Ramos (cell line): Measurements from ENCODE around the gene TMEM87B.
"Not testable (repeated sequence)": the region's sequence is repeated elsewhere in the genome, so short reads cannot be mapped to it uniquely, and the experiment has no call there.

Experiments used
- in situ Hi-C: fragments of 300-500 bp; cut with MboI; formaldehyde crosslinking; loops from one replicate; pipeline ENCODE4 v1.14.3; 2022; ENCODE audit warnings: low sequenced_read_pairs; ENCODE audit not compliant: unreplicated experiment

TMEM87B gene

DNA sequence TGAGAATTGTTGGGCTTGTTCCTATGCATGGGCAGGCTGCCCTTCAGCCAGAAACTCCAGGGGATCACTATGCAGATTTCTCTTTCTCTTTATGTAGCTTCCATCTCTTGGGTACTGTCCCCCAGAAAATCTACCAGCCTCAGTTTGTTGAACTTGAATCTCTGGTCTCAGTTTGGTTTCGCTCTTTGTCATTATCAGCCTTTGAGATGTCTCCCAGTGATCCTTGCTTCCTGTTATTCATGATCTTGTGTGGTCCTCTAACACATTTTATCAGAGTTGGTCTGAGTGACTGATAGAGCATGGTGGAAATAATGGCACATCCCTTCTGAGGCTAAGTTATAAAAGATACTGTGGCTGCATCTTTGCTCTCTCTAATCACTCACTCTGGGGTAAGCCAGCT, 7.8 kb downstream of the TMEM87B start:
- in situ Hi-C loops: no loop called here

DNA sequence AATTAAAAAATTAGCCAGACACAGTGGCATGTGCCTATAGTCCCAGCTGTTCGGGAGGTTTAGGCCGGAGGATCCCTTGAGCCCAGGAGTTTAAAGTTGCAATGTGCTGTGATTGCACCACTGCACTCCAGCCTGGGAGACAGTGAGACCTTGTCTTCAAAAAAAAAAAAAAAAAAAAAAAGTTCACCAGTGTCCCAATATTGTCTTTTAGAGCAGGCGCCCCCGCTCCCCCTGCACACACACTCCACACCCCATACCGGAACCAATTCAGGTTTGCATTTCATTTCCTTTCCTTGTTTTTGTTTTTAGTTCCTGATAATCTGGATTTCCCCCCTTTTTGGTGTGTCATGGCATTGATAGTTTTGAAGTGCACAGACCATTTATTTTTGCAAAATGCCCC, 10.4 kb downstream of the TMEM87B start:
- in situ Hi-C loops: no loop called here

DNA sequence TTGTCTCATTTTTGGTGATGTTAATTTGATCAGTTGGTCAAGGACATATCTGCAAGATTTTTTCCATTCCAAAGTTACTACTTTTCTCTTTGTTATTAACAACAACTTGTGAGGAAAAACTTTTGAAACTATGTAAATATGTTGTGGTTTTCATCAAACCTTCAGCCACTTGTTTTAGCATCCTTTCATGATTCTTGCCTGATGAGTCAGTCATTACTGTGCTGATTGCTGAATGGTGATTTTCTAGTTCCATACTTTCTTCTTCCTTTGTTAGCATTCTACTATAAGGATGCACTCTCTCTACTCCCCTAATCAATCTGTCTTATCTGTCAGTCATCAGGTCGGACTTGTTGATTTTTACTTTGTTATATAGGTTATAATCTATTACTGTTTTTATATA, 10.9 kb downstream of the TMEM87B start:
- in situ Hi-C loops: no loop called here

DNA sequence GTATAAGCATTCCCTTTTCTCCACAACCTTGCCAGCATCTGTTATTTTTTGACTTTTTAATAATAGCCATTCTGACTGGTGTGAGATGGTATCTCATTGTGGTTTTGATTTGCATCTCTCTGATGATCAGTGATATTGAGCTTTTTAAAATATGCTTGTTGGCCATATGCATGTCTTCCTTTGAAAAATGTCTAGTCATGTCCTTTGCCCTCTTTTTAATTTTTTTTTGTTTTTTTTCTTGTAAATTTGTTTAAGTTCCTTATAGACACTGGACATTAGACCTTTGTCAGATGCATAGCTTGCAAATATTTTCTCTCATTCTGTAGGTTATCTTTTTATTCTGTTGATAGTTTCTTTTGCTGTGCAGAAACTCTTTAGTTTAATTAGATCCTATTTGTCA, 14.7 kb downstream of the TMEM87B start:
- in situ Hi-C loops: not testable (repeated sequence)

DNA sequence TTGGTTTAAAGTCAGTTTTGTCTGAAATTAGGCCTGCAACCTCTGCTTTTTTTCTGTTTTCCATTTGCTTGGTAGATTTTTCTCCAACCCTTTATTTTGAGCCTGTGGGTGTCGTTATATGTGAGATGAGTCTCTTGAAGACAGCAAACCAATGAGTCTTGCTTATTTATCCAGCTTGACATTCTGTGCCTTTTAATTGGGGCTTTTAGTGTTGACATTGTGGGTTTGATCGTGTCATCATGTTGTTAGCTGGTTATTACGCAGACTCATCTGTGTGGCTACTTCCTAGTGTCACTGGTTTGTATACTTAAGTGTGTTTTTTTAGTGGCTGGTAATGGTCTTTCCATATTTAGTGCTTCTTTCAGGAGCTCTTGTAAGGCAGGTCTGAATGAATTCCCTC, 18.8 kb downstream of the TMEM87B start:
- in situ Hi-C loops: no loop called here

DNA sequence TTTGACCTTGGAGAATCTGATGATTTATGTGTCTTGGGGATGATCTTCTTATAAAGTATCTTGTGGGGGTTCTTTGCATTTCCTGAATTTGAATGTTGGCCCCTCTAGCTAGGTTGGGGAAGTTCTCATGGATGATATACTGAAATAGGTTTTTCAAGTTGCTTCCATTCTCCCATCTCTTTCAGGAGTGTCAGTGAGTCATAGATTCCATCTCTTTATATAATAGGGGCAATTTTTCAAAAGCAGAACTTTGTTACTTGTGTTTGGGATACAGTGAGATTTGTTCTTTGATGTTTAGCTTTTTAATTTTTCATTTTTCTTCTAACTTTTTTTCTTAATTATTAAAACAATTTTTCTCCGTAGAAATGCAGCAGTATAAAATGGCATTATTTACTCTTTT, 19.4 kb downstream of the TMEM87B start:
- in situ Hi-C loops: no loop called here

DNA sequence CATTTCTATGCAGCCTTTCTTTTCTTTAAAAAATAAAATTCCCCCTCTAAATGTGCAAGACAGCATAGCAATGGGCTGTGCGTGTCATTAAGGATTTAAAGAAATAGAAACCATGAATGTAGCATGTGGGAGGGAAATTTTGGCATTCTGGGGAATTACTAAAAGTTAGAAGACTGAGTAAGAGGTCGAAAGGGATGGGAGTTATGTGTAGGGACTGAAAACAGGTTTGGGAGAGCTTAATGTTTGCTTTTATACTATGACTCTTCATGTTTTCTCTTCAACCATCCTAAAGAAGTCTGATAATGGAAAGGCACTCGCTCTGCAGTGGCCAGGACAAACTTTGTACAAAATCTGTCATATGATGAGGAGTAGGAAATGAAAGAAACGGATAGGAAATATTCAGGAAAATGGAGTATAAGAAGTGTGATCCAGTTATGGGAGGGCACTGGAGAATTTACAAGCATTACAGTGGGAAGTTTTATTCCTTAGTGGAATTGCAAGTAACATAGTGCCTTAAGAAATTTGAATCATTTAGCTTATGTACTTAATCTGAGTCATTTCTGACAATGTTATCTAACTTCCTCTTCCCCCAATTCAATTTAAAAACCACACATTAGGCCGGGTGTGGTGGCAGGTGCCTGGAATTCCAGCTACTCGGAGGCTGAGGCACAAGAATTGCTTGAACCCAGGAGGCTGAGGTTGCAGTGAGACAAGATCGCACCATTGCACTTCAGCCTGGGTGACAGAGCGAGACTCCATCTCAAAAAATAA, 20.6 kb downstream of the TMEM87B start:
- in situ Hi-C loops: no loop called here

DNA sequence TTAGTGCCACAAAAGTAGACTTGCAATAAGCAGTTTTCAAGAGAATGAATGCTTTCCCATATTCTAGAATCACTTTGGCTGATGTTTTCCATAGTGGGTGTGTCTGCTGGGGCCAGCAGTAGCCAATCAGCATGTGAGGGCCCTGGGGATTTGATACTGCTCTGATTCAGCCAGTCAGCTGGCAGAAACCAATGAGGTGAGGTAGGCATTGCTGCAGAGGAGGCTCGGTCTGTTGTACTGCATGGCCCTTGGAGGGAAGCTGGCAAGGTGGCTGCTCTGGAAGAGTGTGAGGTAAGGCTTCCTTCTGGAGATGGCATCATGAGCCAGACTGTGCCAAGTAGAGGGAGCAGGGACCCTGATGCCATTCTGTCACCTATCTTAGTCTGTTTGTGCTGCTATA, 22.7 kb downstream of the TMEM87B start:
- in situ Hi-C loops: no loop called here

DNA sequence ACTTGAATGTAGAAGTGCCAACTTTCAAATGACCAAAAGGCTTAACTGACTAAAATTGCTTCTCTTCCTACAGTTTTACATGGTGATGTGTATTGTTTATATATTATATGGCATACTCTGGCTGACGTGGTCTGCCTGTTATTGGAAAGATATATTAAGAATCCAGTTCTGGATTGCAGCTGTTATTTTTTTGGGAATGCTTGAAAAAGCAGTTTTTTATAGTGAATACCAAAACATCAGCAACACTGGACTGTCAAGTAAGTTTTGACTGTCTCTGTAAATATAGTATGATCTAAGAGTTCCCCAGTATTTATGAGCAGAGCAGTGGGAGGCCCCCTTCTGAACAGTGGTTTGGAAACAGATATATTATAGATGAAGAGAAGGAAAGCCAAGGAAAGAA, 26.2 kb downstream of the TMEM87B start:
- in situ Hi-C loops: no loop called here

DNA sequence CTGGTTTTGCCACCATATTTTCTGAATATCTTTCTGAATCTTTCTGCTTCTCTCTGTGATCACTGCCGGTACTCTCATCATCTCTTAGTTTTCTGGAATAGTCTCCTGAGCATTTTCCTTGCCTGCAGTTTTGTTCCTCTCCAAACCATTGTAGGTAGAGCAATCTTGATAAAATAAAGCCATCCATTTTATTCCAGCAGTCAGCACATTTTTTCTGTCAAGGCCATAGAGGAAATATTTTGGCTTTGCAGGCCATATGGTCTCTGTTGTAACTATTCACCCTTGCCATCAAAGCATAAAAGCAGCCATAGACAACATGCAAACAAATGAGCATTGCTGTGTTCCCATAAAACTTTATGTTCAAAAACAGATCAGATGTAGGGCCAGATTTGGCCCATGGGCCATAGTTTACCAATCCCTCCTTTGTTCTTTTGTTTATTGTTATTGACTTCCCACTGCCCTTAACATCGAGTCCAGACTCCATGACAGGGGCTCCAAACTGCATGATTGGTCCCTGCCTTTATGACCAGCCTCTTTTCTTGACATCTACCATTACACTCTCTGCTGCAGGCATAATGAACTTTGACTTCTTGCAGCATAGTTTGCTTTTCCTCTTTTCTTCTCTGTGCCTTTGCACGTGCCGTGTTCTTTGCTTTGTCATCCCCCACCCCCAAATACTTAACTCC, 29.8 kb downstream of the TMEM87B start:
- in situ Hi-C loops: no loop called here

DNA sequence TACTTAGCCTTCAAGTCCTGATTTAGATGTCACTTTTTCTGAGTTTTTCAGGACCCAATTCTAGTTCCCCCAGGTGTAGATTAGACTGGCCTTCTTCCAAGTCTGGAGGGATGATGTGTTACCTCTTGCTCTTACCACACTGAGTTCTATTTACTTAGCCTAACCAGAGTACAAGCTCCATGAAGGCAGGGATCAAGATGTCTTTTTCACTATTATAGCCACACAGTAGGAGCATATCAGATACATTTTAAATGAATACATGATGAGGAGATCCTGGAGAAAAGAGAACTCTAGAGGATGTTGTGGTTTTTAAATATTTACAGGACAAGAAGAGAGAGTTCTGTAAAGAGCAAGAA, 30.3 kb downstream of the TMEM87B start:
- in situ Hi-C loops: no loop called here

DNA sequence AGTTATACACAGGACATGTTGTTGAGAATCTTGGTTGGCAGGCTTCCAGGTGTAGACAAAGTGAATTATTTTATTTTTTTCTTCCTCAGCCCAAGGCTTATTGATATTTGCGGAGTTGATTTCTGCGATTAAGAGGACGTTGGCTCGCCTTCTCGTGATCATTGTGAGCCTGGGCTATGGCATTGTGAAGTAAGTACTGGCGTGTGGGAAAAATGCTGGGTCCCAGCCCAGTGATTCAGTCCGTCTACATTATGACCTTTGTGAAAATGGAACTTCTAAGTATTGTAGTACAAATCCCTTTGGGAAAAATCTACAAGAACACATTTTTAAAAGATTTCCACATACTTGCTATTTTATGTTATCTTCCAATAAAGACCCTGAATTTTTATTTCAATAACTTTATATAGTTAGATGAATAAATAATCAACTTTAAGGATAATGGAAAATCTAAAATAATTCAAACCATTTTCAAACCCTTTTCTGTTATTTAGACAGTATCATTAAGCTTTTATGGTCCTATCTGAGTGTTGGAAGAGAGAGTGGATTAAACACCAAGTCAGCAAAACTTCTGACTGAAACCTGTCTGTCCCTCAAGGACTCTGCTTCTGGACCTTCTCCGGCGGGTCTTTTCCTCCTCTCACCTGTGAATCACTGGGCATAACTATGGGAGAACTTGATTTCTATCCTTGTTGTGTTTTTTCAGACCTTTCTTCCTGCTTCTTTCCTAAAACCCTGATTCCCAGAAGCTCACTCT, 31.0 kb downstream of the TMEM87B start:
- in situ Hi-C loops: no loop called here

DNA sequence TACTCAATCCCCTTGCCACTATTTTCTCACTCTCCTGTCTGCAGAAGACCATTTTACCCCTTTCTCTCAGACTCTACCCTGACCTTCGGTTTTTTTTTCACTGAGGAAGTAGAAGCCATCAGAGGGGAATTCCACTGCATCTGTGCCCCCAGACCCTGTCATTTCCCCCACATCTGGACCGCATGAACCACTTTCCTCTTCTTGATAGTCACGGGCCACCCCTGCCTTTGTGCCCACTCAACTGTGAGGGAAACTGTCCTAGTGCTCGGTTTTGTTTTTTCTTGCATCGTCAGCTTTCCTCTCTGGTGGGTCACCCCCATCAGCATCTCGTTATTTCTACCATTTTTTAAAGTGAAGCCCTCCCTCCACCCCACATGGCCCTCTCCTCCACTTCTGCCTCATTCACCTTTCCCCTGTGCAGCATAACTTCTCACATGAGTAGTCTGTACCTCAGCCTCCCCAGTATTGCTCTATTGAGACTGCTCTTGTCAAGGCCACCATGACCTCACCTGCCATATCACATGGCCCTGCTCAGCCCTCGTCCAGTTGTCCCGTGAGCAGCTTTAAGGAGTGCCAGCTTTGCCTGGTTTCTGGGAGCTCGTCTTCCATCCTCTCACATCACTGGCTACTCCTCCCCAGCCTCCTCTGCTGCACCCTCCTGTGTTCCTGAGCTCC, 32.4 kb downstream of the TMEM87B start:
- in situ Hi-C loops: no loop called here

DNA sequence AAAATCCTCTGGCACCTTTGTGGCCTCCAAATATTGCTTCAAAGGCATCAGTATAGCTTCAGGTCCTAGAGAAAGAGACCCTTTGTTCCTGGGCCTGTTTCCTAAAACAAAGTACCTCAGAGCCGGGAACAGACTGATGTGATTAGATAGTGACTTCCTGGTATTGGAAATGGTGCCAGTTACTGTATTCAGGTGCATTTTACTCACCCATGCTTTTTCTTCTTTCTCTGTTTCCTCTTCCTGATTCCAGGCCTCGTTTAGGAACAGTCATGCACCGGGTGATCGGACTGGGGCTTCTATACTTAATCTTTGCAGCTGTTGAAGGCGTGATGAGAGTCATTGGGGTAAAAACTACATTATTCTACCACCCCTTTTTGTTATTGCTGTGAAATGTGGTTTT, 34.3 kb downstream of the TMEM87B start:
- in situ Hi-C loops: no loop called here

DNA sequence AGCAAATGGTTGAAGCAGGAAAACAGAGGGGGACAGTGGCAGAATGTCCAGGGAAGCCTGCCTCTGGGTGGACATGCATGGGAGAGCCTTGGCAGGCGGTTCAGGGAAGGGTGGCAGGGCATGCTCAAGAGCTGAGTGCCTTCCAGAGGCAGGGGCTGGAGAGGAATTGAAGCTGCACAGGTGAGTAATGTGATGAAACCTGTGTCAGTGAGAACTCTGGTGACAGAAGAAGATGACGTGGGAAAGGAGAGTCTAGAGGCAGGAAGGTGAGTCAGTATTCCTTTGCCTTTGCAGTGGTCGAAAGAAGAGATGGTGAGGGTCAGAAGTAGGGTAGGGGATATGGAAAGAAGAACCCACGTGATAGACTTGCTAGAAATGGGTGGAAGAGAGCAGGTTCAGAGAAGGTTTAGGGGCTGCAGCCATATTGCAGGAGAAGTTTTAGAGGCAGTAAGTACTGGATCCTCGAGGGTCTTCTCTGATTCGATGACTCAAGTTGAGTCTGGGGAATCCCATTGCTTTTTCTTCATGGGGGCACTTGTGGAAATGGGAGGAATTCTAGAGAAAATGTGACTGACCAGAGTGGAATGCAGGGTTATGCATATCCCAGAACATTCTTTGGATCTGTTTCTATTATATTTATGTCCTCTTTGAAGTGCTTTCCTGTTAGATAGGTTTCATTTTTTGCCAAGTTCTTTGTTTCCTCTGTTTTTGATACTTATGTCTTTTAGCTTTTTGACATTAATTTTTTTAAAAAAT, 37.4 kb downstream of the TMEM87B start:
- in situ Hi-C loops: no loop called here

DNA sequence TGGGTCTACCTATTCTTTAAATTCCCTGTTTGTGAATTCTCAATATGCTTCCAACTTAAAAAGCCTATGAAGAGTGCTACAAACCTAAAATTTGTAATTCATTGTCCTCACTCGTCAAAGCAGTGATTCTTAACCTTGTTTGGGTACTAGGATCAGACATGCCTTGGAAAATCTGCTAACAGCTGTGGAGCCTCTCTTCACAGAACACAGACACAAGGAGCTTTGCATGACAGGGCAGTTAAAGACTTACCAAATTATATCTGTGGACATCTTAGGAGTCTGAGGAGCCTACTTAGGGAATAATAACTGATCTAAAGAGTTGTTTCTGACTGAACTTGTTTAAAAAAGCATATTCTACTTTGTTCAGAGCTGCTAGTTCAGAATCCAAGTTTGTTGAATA, 38.1 kb downstream of the TMEM87B start:
- in situ Hi-C loops: no loop called here

DNA sequence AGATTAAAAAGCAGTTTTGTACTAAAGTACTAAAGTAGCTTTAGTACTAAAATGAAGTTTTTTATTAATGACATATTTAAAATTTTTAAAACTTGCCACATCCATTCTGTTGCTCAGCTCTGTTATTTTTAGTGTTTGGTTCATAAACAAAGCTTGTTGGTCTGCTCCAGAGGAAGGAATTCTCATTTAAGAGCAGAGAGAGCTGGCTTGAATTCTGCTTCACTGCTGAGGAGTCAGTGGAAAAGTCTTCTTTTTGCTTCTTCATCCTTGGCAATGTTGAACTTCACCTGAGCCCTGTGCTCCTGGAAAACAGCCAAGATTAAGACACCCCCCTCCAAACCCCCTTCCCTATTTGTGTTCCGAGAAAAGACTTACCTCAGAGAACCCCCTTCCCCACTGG, 40.6 kb downstream of the TMEM87B start:
- in situ Hi-C loops: no loop called here

DNA sequence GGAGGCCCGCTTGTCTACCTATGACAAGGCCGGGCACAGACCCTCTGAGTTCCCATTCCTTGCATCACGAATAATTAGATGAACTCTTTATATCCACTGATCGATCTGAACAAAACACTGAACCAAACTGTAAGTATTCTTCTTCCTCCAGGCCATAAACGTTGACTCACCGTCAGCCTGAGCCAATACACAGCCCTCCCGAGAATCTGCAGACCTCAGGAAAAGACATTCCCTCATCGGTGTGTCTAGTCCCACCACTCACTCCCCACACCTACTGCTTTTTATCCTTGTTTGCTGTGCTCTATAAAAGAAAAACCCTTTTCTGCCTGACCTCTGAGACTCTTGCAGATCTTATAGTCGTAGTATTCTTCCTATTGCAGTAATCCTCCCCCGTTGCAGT, 41.0 kb downstream of the TMEM87B start:
- in situ Hi-C loops: no loop called here

DNA sequence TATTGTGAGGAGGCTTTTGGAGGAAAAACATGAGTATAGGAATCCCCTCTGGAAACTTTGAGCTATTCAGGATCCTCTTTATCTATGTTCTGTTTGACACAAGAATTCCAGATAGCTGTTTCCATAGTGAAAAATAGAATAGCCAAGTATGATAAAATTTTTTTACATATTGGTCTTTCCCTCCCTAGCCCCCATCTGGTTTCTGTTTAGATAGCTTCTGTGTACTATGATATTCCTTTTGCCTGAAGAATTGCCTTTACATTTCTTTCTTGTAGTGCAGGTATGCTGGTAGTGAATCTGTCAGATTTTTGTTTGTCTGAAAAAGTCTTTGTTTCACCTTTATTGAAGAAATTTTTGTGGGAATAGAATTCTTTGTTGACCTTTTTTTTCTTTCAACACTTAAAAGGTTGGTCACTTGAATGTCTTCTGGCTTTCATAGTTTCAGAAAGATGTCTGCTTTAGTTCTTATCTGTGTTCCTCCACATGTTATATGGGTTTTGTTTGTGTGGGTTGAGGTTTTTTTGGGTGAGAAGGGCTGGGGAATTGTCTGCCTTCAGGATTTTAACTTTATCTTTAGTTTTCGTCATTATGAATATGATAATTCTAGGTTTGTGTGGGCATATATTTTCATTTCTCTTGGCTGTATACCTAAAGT, 53.2 kb downstream of the TMEM87B start:
- in situ Hi-C loops: no loop called here

DNA sequence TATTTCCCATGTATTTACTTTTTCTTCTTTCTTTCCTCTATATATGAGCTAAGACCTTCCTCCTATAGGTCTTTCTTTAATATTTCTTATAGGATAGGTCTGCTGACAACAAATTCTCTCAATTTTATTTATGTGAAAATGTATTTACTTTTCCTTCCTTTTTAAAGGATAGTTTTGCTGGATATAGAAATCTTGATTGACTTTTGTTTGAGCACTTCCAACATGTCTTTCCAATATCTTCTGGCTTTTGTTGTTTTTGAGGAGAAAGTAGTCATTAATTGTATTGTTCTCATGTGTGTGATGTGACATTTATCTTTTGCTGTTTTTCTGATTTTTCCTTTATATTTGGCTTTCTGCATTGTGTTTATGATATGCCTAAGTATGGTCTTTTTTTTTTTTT, 54.2 kb downstream of the TMEM87B start:
- in situ Hi-C loops: no loop called here
